GM19238 (cell line): ENCODE measurements around the gene ADAM22.
"Not testable (repeated sequence)": the region's sequence is repeated elsewhere in the genome, so short reads cannot be mapped to it uniquely, and the experiment has no call there.

Experiments used
- DNase-seq: peaks from one replicate; pipeline ENCODE4 v3.0.0; 2011; ENCODE audit warnings: low spot score; ENCODE audit not compliant: insufficient read length

Gene ADAM22, protein sequence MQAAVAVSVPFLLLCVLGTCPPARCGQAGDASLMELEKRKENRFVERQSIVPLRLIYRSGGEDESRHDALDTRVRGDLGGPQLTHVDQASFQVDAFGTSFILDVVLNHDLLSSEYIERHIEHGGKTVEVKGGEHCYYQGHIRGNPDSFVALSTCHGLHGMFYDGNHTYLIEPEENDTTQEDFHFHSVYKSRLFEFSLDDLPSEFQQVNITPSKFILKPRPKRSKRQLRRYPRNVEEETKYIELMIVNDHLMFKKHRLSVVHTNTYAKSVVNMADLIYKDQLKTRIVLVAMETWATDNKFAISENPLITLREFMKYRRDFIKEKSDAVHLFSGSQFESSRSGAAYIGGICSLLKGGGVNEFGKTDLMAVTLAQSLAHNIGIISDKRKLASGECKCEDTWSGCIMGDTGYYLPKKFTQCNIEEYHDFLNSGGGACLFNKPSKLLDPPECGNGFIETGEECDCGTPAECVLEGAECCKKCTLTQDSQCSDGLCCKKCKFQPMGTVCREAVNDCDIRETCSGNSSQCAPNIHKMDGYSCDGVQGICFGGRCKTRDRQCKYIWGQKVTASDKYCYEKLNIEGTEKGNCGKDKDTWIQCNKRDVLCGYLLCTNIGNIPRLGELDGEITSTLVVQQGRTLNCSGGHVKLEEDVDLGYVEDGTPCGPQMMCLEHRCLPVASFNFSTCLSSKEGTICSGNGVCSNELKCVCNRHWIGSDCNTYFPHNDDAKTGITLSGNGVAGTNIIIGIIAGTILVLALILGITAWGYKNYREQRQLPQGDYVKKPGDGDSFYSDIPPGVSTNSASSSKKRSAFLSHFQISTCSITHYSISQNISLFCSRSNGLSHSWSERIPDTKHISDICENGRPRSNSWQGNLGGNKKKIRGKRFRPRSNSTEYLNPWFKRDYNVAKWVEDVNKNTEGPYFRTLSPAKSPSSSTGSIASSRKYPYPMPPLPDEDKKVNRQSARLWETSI

DNA sequence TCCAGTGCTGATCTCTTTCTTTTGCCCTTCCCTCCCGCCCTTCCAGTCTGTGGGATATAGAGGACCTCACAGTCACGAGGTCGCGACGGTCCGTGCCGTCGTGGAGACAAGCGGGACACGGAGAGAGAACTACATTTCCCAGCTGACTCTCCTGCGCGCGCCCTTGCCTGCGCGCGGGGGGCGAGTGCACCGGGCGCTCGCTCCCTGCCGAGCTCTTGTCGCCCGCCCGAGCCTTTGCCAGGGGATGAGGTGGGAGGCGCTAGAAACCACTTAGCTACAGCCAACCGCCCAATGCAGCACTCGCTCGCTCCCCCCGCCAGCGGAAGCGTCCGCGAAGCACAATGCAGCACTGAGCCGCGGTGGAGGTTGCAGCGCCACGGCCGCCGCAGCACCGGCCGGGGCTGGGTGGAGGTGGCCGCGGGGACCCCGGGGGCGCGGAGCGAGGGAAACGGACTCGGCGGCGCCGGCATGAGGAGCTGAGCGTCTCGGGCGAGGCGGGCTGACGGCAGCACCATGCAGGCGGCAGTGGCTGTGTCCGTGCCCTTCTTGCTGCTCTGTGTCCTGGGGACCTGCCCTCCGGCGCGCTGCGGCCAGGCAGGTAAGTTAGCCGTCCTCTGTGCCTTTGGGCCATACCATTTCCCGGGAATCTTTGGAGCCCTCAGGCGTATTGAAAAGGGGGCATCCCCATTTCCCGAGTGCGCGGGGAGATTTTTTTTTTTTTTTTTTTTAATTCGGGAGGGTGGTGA is at the start of gene ADAM22:
ADAM22 (plus strand) TSS at position 299 of the 746 bp plus-strand sequence; CDS start at position 514, 215 bp downstream.
- peak; percentile 76 for DNase-seq

DNA sequence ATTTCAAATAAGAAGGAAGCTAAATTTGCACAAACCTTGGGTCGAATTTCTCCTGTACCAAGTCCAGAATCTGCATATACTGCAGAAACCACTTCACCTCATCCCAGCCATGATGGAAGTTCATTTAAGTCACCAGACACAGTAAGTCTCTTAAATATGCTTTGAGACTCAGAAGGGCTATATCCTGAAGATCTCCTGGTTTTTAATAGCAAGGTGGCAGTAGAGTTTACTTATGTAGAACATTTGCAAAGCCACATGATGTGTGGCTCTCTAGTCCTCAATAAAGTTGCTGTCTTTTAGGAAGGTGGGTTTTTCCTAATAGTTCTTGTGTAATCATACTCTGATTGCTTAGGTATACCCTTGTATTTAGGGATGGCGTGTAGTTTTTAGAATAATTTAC is 49.0 kb upstream of the ADAM22 start:
- DNase-seq, result no peak

DNA sequence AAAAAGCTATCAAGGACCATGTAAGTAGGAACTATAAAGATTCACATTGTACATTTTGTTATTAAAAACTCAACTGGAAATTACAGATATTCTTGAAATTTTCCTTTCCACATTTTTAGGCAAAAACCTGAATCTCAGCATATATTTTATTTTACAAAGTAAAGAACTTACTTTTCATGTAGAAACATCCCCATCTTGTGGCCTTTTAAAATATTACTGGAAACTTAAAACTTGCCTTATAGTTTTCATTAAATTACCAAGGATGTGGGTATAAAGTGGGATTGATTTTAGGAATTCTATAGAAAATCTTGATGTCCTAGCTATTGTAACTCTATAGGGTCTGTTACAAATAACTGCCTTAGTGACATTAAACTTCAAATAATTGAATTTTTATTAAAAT is 47.2 kb upstream of the ADAM22 start:
- no peak for DNase-seq

DNA sequence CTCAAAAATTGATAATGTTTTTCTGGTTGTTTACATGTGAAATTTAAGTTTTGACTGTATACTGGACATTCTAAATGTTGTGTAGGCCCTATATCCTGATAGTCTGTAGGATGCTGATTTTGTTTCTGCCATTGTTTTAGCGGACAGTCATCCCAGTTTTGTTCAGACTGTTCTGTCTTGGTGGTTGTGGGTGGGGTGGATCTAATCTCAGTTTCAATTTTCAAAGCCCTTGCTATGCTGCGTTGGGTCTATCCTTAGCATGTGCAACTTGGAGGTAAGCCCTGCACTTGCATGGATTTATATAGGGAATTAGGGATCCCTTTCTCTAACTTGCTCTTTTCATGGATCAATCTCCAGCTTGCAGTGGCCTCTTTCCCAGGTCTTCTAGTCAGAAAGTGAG is 38.7 kb upstream of the ADAM22 start:
- no peak for DNase-seq

DNA sequence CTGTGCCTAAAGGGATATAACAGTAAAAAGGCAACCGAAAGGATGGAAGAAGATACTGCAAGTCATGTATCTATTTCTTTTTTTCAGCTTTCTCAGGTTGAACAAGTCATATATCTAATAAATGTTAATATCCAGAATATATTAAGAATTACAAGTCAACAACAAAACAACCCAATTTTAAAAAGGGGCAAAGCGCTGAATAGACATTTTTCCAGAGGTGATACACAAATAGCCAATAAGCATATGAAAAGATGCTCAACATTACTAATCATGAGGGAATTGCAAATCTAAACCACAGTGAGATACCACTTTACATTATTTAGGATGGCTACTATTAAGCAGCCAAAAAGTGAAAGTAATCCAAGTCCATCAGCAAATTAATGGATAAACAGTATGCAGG is 34.8 kb upstream of the ADAM22 start:
- no peak for DNase-seq

DNA sequence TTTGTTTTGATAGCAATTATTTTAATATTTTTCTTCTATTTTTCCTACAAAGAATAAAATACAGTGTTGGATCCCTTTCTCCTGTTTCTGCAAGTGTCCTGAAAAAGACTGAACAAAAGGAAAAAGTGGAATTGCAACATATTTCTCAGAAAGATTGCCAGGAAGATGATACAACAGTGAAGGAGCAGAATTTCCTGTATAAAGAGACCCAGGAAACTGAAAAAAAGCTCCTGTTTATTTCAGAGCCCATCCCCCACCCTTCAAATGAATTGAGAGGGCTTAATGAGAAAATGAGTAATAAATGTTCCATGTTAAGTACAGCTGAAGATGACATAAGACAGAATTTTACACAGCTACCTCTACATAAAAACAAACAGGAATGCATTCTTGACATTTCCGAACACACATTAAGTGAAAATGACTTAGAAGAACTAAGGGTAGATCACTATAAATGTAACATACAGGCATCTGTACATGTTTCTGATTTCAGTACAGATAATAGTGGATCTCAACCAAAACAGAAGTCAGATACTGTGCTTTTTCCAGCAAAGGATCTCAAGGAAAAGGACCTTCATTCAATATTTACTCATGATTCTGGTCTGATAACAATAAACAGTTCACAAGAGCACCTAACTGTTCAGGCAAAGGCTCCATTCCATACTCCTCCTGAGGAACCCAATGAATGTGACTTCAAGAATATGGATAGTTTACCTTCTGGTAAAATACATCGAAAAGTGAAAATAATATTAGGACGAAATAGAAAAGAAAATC is 26.7 kb upstream of the ADAM22 start:
- DNase-seq, result not testable (repeated sequence)

DNA sequence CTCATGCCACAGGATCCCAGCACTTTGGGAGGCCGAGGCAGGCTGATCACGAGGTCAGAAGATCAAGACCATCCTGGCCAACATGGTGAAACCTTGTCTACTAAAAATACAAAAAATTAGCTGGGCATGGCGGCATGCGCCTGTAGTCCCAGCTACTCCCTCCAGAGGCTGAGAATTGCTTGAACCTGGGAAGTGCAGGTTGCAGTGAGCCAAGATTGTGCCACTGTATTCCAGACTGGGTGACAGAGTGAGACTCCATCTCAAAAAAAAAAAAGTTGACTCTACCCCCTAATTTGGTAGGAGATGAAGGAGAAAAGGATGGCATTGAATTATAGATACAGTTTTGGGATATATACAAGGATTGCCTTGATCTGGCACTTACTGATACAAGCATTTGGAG is 25.2 kb upstream of the ADAM22 start:
- DNase-seq, result not testable (repeated sequence)

DNA sequence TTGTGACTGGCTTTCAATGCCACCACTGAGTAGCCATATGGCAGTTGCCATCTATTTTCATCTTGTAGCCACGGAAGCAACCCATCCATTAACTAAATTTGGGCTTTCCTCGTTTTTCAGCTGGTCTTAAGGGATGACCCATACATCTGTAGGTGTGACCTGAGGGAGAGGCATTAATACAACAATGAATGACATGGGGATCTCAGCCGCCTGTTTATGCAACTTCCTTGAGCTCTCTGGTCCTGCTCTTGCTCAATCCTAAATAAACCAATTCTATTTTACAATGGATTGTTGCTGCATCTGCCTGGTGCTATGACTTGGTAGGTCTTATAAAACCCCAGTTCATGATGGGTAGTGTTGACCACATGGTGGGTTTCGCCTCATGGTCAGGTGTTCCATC is 21.9 kb upstream of the ADAM22 start:
- DNase-seq, result no peak

DNA sequence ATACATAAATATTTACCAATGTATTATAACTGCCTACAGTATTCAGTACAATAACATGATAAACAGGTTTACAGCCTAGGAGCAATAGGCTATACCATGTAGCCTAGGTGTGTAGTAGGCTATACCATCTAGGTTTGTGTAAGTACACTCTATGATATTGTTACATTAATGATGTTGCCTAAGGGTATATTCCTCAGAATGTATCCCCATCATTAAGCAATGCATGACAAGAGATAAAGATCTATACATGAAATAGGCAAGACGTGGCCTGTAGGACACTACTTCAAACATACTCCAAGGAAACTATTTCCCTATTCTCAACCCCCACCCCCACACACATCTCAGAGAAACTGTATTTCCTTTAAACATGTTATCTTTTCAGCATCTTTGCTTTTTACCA is 15.3 kb upstream of the ADAM22 start:
- no peak for DNase-seq

DNA sequence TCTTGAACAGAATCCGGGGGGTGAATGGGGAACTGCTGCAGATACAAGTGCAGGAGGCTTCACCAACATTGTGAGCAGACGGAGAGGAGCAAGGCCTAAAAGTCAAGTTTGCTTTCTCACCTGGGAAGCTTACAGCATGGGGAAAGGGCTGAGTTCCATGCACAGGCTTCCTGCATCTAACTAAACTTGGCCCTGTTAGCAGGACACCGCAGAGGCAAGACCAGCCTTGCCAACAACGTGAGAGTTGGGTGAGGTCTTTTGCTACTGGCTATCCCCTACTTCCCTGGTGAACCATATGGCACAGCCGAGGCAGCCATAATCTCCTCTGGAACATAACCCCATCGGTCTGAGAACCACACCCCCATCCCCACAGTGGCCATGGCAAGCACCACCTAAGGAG is 14.2 kb upstream of the ADAM22 start:
- DNase-seq, result no peak

DNA sequence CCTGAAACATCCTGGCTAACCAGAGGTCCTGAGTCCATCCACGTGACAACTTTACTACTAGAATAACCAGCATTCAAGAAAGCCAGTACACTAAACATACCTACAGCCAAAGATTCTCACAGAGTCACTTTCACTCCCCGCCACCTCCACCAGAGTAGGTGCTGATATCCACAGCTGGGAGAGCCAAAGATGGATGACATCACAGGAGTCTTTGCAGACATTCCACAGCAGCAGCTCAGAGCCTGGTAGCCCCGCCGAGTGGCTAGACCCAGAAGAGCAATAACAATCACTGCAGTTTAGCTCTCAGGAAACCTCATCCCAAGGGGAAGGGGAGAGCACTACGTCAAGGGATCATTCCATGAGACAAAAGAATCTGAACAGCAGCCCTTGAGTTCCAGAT is 13.5 kb upstream of the ADAM22 start:
- no peak for DNase-seq

DNA sequence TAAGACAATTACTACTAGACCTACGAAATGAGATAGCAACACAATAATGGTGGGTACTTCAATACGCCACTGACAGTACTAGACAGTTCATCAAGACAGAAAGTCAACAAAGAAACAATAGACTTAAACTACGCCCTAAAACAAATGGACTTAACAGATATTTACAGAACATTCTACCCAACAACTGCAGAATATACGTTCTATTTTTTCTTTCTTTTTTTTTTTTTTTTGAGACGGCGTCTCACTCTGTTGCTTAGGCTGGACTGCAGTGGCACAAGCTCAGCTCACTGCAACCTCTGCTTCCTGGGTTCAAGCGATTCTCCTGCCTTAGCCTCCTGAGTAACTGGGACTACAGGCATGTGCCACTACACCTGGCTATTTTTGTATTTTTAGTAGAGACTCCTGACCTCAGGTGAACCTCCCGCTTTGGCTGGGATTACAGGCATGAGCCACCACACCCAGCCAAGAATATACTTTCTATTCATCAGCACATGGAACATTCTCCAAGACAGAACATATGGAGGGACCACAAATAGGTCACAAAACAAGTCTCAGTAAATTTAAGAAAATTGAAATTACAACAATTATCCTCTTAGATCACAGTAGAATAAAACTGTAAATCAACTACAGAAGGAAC is 11.2 kb upstream of the ADAM22 start:
- DNase-seq, result not testable (repeated sequence)

DNA sequence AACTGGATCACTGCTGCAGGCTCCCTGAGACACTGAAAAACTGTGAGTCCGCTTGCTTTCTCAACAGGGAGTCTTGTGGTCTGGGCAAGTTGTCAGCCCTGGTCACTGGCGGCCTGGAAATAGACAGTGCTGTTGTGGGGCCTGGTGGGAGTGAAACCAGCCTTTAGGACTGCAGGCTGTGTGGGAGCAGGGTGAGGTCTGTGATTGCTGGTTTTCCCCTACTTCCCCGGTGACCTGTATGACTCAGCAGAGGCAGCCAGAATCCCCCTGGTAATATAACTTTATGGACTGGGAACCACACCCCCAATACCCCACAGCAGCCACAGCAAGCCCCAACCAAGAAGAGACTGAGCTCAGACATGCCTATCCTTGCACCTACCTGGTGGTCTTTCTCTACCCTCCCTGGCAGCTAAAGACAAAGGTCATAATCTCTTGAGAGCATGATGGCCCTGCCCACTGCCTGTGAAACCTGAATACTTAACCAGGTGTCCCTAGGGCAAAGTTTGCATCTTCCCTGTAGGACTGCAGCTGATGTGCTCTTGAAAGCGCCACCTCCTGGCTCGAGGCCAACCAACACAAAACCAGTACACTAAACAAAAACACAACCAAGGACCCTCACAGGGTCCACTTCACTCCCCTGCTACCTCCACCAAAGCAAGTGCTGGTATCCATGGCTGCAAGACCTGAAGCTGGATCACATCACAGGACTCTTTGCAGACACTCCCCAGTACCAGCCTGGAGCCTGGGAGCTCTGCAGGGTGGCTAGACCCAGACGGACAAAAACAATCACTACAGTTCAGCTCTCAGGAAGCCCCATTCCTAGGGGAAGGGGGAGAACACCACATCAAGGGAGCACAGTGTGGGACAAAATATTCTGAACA is 7.2 kb upstream of the ADAM22 start:
- no peak for DNase-seq

DNA sequence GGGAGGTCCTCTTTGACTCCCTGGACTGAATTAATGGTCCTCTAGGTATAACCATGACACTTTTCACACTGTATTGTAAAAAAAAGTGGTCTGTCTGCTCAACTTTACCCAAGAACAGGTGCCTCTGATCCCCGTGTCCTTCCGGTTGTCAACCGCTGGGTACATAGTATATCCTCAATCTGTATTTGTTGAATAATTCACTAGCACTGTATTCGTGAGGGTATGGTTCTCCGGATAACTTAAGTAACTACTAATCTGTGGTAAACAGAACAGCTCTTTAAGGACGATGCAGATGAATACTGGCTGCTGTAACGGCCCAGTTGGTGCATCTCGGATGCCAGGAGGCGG is 472 bp upstream of the ADAM22 start:
- DNase-seq, result no peak

DNA sequence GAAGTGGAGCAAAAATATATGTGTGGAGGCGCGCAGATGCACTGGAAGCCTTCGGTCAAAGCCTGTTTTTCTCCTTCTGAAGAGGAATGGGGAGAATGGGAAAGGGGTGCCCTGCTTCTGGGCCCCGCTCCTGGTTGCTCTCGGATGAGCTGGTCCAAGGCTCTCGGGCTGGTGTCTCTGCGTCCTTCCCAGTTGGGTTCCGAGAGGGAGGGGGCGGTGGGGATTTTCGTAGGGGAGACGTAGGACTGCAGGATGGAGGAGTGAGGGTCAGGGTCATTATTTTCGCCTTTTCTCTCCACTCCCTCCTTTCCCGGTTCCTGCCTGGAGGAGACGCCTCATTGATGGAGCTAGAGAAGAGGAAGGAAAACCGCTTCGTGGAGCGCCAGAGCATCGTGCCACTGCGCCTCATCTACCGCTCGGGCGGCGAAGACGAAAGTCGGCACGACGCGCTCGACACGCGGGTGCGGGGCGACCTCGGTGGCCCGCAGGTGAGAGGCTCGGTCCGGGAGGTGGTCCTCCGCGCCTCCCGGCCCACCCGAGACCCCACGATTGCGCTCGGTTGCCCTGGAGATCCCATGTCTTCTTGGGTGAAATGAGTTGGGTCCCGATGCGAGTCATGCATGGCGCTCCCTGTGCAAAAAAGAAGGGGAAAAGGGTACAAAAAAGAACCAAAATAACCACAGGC is 790 bp downstream of the ADAM22 start:
- peak; percentile 15 for DNase-seq

DNA sequence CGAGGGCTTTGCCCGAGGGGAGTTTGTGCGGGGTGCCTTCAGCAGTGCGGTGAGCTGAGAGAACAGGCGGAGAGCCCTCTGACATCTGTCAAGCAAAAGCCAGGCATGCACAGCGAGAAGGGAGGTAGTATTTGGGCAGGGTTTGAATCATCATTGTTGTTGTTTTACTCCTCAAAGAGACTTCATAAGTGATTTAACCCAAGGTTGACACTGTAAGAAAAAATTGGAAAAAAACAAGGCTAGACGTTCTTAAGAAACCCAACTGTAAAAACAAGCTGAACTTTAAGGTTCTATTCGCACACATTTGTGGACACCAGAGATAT is 1.3 kb downstream of the ADAM22 start:
- no peak for DNase-seq

DNA sequence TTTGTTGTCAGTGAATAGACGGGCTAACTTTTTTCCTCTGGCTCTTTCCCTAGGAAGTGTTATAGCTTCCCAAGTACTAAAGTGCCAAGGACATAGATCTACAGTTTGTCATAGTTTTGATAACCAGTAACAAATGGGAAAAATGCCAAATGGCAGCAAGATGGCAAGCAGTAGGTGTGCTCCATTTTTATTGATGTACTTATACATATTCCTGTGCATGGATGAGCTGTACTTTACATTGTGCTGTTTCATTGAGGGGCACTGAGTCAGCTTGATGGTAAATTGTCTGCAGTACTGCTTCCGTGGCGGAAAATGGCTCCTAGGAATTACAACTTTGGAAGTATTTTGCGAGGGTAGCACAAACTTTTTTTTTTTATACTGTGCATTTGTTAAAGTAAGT is 7.1 kb downstream of the ADAM22 start:
- DNase-seq, result no peak

DNA sequence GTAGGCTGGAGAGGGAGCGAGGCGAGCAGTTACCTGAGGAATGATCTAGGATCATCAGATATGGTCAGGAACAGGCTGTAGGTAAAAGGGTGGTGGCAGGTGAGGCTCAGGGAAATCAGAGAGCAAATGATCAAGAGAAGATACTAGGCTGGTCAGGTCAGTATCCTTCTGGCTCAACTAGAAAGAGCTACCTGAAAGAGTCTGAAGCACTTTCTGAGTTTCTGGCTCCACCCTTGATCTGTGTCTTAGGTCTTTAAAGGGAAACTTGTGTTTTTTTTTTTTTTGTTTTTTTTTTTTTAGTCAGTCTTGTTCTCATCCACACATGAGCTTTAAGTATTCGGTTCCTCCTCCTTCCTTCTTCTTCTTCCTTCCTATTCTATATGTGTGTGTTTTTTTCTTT is 10.5 kb downstream of the ADAM22 start:
- DNase-seq, result no peak

DNA sequence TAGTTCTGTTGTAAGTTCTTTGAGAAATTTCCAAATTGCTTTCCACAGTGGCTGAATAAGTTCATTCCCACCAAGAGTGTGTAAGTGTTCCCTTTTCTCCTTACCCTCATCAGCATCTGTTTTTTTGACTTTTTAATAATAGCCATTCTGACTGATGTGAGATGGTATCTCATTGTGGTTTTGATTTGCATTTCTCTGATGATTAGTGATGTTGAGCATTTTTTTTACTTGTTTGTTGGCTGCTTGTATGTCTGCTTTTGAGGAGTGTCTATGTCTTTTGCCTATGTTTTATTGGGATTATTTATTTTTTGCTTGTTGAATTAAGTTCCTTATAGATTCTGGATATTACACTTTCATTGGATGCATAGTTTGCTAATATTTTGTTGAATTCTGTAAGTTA is 11.9 kb downstream of the ADAM22 start:
- not testable (repeated sequence) for DNase-seq
